ENCODE data around the gene P4HB.

The P4HB gene

GRCh38 chr17:81891303-81891552, 30.9 kb upstream of the P4HB start:
- DNase-seq (ENCODE audit: extremely low read depth, low read depth), result no peak
- TF ChIP-seq CTCF (IDR thresholded peaks at IDR 0.05; ENCODE audit: low read depth, low read length), result no peak

- DNase-seq (ENCODE audit: extremely low read depth, low read depth), result no peak
These were observed 30.3 kb upstream of the P4HB start for GRCh38 chr17:81890447-81891302.

DNA sequence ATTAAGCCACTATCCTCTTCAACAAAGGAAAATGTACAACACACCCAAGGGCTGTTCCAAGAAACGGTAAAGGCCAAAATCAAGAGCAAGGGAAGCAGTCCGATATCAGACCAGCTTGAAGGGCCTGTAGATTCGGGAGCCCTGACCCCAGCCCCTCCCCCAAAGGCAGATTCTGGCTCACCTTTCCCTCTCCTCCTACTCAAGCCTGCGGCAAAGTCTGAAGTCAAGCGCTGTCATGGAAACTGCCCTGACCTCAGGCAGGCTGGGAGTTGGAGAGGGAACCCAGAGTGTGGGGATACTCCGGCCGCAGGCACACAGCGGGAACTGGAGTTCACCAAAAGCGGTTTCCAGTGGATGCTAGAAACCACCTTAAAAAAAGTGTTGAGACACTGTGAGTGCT, 29.3 kb upstream of the P4HB start:
- TF ChIP-seq CTCF (IDR thresholded peaks at IDR 0.05; ENCODE audit: low read depth, low read length), result no peak
- no peak for DNase-seq (ENCODE audit: extremely low read depth, low read depth)

More at GRCh38 chr17:81890447-81891302, 30.3 kb upstream of the P4HB start:
- no peak for TF ChIP-seq CTCF (IDR thresholded peaks at IDR 0.05; ENCODE audit: low read depth, low read length)

GRCh38 chr17:81888988-81889595, 28.8 kb upstream of the P4HB start:
- no peak for DNase-seq (ENCODE audit: extremely low read depth, low read depth)
- TF ChIP-seq CTCF (IDR thresholded peaks at IDR 0.05; ENCODE audit: low read depth, low read length), result no peak

- TF ChIP-seq CTCF (IDR thresholded peaks at IDR 0.05; ENCODE audit: low read depth, low read length), result no peak
- DNase-seq (ENCODE audit: extremely low read depth, low read depth), result no peak
These were observed 28.0 kb upstream of the P4HB start for GRCh38 chr17:81888105-81888987.

GRCh38 chr17:81885869-81886548, 25.7 kb upstream of the P4HB start:
- TF ChIP-seq CTCF (IDR thresholded peaks at IDR 0.05; ENCODE audit: low read depth, low read length), result no peak
- no peak for DNase-seq (ENCODE audit: extremely low read depth, low read depth)
